PC-9 (cell line): ENCODE measurements around the gene FASTKD1. TPM values are rescaled to one million over a fixed set of nuclear protein-coding genes. Genes with fewer than 3 reads are reported as not detected.
"Not testable (repeated sequence)": the region's sequence is repeated elsewhere in the genome, so short reads cannot be mapped to it uniquely, and the experiment has no call there.

Source experiments
- BruUV-seq: library from RNA; stranded (reverse); fragments of 400-500 nt; replicated peaks from 2 replicates; lab custom pipeline; 2021; lab: Mats Ljungman, UMichigan
- CTCF ChIA-PET: fragments of 300-600 bp; sonication (Branson Sonifier 250); formaldehyde crosslinking; loops from one replicate; lab custom pipeline; 2022; ENCODE audit warnings: antibody characterized with exemption; lab: Charles Lee
- POLR2A ChIA-PET: fragments of 300-600 bp; sonication (Branson Sonifier 250); formaldehyde crosslinking; loops from one replicate; lab custom pipeline; 2022; ENCODE audit warnings: antibody characterized with exemption; ENCODE audit not compliant: unreplicated experiment; lab: Charles Lee
- DNase-seq, 2 experiments: peaks; one replicate each; pipeline versions ENCODE4 v3.0.0 to v3.0.0-alpha.2; 2015 to 2022; ENCODE audit warnings: mixed read lengths in 1 of 2
- H2AFZ ChIP-seq: fragments of 200-600 bp; sonication (generic); 2 replicates; pipeline ENCODE4 v1.8.1; 2017; ENCODE audit warnings: antibody characterized with exemption
- H3F3A ChIP-seq: fragments of 200-600 bp; sonication (generic); 2 replicates; pipeline ENCODE4 v1.8.1; 2017; ENCODE audit warnings: antibody characterized with exemption, mild to moderate bottlenecking, low read depth; ENCODE audit not compliant: insufficient read depth
- H3K27ac ChIP-seq: fragments of 200-600 bp; sonication (generic); 2 replicates; pipeline ENCODE4 v1.6.1; 2016; ENCODE audit warnings: mixed run types
- H3K27me3 ChIP-seq: fragments of 200-600 bp; sonication (generic); 2 replicates; pipeline ENCODE4 v1.6.1; 2016; ENCODE audit warnings: low read depth, mixed run types; ENCODE audit not compliant: insufficient read depth
- H3K36me3 ChIP-seq: fragments of 200-600 bp; sonication (generic); 2 replicates; pipeline ENCODE4 v1.6.1; 2016; ENCODE audit warnings: low read depth, mixed run types
- H3K4me1 ChIP-seq: fragments of 200-600 bp; sonication (generic); replicated peaks from 2 replicates; pipeline ENCODE4 v1.6.1; 2016; ENCODE audit warnings: mixed run types; ENCODE audit not compliant: insufficient read depth
- H3K4me2 ChIP-seq: fragments of 200-600 bp; sonication (generic); 2 replicates; pipeline ENCODE4 v1.6.1; 2017; ENCODE audit warnings: mixed run types
- H3K4me3 ChIP-seq: fragments of 200-600 bp; sonication (generic); 2 replicates; pipeline ENCODE4 v1.6.1; 2016; ENCODE audit warnings: mixed run types
- H3K79me2 ChIP-seq: fragments of 200-600 bp; sonication (generic); 2 replicates; pipeline ENCODE4 v1.6.1; 2017; ENCODE audit warnings: low read depth, mixed run types
- H3K9me2 ChIP-seq: fragments of 200-600 bp; sonication (generic); 2 replicates; pipeline ENCODE4 v1.8.1; 2017; ENCODE audit warnings: mild to moderate bottlenecking; ENCODE audit not compliant: insufficient read depth
- H3K9me3 ChIP-seq: fragments of 200-600 bp; sonication (generic); 2 replicates; pipeline ENCODE4 v1.8.1; 2016; ENCODE audit warnings: low read depth; ENCODE audit not compliant: insufficient read depth
- H4K20me1 ChIP-seq: fragments of 200-600 bp; sonication (generic); 2 replicates; pipeline ENCODE4 v1.8.1; 2017; ENCODE audit not compliant: insufficient read depth
- EZH2 ChIP-seq: fragments of 200-600 bp; sonication (generic); IDR thresholded peaks from 2 replicates; pipeline ENCODE4 v1.8.0; 2017; ENCODE audit warnings: antibody characterized with exemption, low read depth
- intact Hi-C: fragments of 100-400 bp; cut with micrococcal nuclease; formaldehyde crosslinking; loops from one replicate; pipeline ENCODE4 v1.10.0; 2022; ENCODE audit not compliant: unreplicated experiment
- total RNA-seq: library from RNA; stranded (reverse); gene quantifications from 2 replicates; pipeline ENCODE4 v1.2.3, GENCODE V29; 2021
- TF ChIP-seq, protein P1 (sequence below): fragments of 200-600 bp; sonication (generic); conservative IDR thresholded peaks from 2 replicates; pipeline ENCODE4 v1.6.1; 2017; ENCODE audit warnings: mixed run types, antibody characterized with exemption, mild to moderate bottlenecking, moderate library complexity

The FASTKD1 gene
- total RNA-seq, 1 experiment from 2014 or later, result 22.5 TPM

DNA sequence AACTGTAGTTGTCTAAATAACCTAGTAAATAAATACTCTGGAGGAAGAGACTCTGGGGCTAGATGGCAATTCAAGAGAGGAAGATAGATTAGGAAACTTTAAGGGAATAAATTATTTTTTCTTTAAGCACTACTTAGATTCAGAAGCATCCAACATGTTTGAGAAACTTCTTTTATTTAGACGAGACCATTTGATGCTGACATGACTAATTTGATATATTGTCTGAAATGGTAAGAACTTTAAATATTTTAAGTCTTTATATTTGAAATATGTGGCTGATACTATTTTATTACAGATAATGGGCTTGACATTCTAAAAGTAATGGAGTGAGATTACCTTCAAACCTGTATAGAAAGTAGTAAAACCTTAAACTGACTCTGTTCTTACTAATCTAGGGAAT lies 46.8 kb upstream of the FASTKD1 start:
- H3K9me2 ChIP-seq, result no peaks in the 10 kb centered on the region
- H3K79me2 ChIP-seq, result no peaks in the 10 kb centered on the region
- POLR2A ChIA-PET, result no interaction called here
- no peaks in the 10 kb centered on the region for H3K4me1 ChIP-seq
- intact Hi-C loops, result no loop called here
- H2AFZ ChIP-seq, result no peak overlapping the region
- H3K27ac ChIP-seq, result no peak overlapping the region
- H3K4me2 ChIP-seq, result no peak overlapping the region
- no peaks in the 10 kb centered on the region; the same call in 1 of the 2 replicates for H3K36me3 ChIP-seq
- no peak overlapping the region for H3K4me3 ChIP-seq
- H3K9me3 ChIP-seq, result no peaks in the 10 kb centered on the region
- H3K27me3 ChIP-seq, result no peaks in the 10 kb centered on the region
- no peaks in the 10 kb centered on the region; the same call in 1 of the 2 replicates for H3F3A ChIP-seq
- CTCF ChIA-PET, result no interaction called here
- no peak for TF ChIP-seq EZH2
- TF ChIP-seq, protein P1, sequence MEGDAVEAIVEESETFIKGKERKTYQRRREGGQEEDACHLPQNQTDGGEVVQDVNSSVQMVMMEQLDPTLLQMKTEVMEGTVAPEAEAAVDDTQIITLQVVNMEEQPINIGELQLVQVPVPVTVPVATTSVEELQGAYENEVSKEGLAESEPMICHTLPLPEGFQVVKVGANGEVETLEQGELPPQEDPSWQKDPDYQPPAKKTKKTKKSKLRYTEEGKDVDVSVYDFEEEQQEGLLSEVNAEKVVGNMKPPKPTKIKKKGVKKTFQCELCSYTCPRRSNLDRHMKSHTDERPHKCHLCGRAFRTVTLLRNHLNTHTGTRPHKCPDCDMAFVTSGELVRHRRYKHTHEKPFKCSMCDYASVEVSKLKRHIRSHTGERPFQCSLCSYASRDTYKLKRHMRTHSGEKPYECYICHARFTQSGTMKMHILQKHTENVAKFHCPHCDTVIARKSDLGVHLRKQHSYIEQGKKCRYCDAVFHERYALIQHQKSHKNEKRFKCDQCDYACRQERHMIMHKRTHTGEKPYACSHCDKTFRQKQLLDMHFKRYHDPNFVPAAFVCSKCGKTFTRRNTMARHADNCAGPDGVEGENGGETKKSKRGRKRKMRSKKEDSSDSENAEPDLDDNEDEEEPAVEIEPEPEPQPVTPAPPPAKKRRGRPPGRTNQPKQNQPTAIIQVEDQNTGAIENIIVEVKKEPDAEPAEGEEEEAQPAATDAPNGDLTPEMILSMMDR, result no peak
- BruUV-seq, result no TSS peak
- no peaks in the 10 kb centered on the region for H4K20me1 ChIP-seq
- DNase-seq, result no peak

DNA sequence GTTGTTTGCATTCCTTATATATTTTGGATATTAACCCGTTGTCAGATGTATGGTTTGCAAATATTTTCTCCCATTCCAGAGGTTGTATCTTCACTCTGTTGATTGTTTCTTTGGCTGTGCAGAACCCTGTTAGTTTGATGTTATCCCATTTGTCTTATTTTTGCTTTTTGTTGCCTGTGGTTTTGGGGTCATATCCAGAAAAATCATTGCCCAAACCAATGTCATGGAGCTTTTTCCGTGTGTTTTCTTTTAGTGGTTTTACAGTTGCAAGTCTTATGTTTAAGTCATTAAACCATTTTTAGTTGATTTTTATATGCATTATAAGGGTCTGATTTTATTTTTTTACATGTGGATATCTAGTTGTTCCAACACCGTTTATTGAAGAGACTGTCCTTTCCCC lies 46.3 kb upstream of the FASTKD1 start:
- no peak overlapping the region for H2AFZ ChIP-seq
- TF ChIP-seq EZH2, result no peak
- TF ChIP-seq, protein P1, result no peak
- no TSS peak for BruUV-seq
- no peaks in the 10 kb centered on the region; the same call in 1 of the 2 replicates for H3F3A ChIP-seq
- no peak overlapping the region for H3K4me3 ChIP-seq
- ChIA-PET POLR2A (no interaction called here), CTCF (no interaction called here)
- no peaks in the 10 kb centered on the region for H3K79me2 ChIP-seq
- H3K27me3 ChIP-seq, result no peaks in the 10 kb centered on the region
- no peaks in the 10 kb centered on the region for H3K36me3 ChIP-seq
- H3K9me3 ChIP-seq, result no peaks in the 10 kb centered on the region
- H4K20me1 ChIP-seq, result no peaks in the 10 kb centered on the region
- DNase-seq, result no peak
- no peaks in the 10 kb centered on the region for H3K4me1 ChIP-seq
- H3K9me2 ChIP-seq, result no peaks in the 10 kb centered on the region
- no peak overlapping the region for H3K4me2 ChIP-seq
- H3K27ac ChIP-seq, result no peak overlapping the region
- intact Hi-C loops, result no loop called here

DNA sequence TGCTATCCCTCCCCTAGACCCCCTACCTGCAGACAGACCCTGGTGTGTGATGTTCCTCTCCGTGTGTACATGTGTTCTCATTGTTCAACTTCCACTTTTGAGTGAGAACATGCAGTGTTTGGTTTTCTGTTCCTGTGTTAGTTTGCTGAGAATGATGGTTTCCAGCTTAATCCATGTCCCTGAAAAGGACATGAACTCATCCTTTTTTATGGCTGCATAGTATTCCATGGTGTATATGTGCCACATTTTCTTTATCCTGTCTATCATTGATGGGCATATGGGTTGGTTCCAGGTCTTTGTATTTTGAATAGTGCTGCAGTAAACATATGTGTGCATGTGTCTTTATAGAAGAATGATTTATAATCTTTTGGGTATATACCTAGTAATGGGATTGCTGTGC lies 42.3 kb upstream of the FASTKD1 start:
- POLR2A ChIA-PET, H3K9me2 ChIP-seq, BruUV-seq, H3K4me1 ChIP-seq, DNase-seq, H3K4me3 ChIP-seq, H3K36me3 ChIP-seq, H3K79me2 ChIP-seq, CTCF ChIA-PET, H3F3A ChIP-seq, H2AFZ ChIP-seq, H3K9me3 ChIP-seq, intact Hi-C loops, H3K27me3 ChIP-seq, H3K4me2 ChIP-seq, H4K20me1 ChIP-seq, H3K27ac ChIP-seq: not testable (repeated sequence)

DNA sequence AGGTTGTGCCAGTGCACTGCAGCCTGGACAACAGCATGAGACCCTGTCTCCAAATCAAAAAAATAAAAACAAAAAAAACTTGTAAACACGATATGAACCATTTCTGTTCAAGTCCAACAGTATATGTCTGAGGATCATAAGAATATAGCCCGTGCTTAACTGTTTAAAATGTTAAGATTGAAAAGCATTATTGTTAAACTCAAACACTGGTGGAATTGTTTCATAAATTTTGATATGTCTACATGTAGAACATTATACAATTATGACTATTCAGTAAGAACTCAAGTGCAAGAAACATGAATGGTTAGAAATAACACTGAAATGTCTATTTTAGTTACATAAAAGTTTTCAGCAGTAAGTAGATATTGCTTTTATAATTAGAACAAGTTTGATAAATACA lies 40.2 kb upstream of the FASTKD1 start:
- H3F3A ChIP-seq, result no peaks in the 10 kb centered on the region
- CTCF ChIA-PET, result no interaction called here
- no peaks in the 10 kb centered on the region for H3K9me3 ChIP-seq
- no peak overlapping the region for H3K27ac ChIP-seq
- H3K36me3 ChIP-seq, result peaks cover 4% of the 10 kb centered on the region; the same call in 1 of the 2 replicates
- no peaks in the 10 kb centered on the region for H3K27me3 ChIP-seq
- H3K4me3 ChIP-seq, result no peak overlapping the region
- intact Hi-C loops, result no loop called here
- H2AFZ ChIP-seq, result no peak overlapping the region
- no peak overlapping the region for H3K4me2 ChIP-seq
- POLR2A ChIA-PET, result no interaction called here
- DNase-seq, result no peak
- no TSS peak for BruUV-seq
- TF ChIP-seq, protein P1, result no peak
- TF ChIP-seq EZH2, result no peak
- no peaks in the 10 kb centered on the region for H3K79me2 ChIP-seq
- H3K4me1 ChIP-seq, result no peaks in the 10 kb centered on the region
- no peaks in the 10 kb centered on the region for H3K9me2 ChIP-seq
- H4K20me1 ChIP-seq, result no peaks in the 10 kb centered on the region
